ENCODE measurements around the gene AREL1.
A peak's percentile ranks its signal among the peaks of the same experiment; 100 is the strongest.

AREL1 gene

DNA sequence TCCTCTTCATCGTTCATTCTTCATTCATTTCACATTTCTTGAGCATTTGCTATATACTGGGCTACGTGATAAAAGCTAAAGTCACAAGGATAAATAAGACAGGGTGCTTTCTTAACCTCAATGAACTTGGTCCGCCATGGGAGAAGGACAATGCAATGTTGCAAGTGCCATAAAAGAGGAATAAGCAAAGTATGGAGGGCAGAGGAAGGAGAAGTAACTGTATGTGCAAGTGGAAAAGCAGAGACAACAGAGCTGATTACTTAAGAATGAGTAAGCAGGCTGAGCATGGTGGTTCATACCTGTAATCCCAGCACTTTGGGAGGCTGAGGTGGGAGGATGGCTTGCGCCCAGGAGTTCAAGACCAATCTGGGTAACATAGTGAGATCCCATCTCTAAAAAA is 14.4 kb downstream of the AREL1 start:
- H3K4me3 ChIP-seq (ENCODE audit: low read length), result no peak overlapping the region
- TF ChIP-seq, protein P1, sequence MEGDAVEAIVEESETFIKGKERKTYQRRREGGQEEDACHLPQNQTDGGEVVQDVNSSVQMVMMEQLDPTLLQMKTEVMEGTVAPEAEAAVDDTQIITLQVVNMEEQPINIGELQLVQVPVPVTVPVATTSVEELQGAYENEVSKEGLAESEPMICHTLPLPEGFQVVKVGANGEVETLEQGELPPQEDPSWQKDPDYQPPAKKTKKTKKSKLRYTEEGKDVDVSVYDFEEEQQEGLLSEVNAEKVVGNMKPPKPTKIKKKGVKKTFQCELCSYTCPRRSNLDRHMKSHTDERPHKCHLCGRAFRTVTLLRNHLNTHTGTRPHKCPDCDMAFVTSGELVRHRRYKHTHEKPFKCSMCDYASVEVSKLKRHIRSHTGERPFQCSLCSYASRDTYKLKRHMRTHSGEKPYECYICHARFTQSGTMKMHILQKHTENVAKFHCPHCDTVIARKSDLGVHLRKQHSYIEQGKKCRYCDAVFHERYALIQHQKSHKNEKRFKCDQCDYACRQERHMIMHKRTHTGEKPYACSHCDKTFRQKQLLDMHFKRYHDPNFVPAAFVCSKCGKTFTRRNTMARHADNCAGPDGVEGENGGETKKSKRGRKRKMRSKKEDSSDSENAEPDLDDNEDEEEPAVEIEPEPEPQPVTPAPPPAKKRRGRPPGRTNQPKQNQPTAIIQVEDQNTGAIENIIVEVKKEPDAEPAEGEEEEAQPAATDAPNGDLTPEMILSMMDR (conservative IDR thresholded peaks at IDR 0.05; ENCODE audit: low read length), result no peak
- DNase-seq (ENCODE audit: low read depth), result no peak

DNA sequence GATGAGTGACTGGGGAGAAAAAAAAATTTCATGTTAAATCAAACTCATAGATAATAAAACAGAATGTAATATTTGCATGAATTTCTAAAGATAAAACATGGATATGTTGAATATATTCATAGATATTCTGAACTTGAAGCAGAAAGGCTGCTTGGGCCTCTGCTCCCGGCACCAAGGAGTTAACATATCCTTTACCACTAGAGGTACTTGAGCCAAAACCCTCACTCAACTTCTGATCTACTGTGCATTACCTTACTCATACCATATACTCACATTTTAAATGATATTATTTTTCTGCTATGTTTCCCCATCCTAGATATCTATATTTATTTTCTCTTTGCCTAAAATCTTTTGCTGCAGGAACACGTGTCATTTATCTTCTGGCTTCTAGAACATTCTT is 14.9 kb downstream of the AREL1 start:
- DNase-seq (ENCODE audit: low read depth), result no peak
- H3K4me3 ChIP-seq (ENCODE audit: low read length), result no peak overlapping the region
- TF ChIP-seq, protein P1 (conservative IDR thresholded peaks at IDR 0.05; ENCODE audit: low read length), result no peak

DNA sequence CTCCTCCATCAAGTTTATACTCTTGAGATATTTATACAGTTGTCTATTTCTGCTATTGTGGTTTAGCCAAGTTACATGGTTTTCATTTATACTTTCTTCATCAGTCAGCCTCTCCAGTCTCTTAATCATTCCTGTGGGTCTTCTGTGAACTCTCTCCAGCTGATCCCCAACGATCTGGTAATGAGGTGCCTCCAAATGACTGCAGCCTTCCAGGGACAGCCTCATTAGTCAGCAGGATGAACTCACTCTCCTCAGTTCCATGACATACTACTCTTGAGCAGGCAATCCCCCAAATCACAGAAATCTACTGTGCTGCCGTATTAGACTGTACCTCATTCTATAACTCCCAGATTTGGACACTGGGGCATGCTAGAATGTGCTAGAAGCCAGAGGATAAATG is 15.3 kb downstream of the AREL1 start:
- H3K4me3 ChIP-seq (ENCODE audit: low read length), result no peak overlapping the region
- DNase-seq (ENCODE audit: low read depth), result peak; percentile 79
- TF ChIP-seq, protein P1 (conservative IDR thresholded peaks at IDR 0.05; ENCODE audit: low read length), result no peak

DNA sequence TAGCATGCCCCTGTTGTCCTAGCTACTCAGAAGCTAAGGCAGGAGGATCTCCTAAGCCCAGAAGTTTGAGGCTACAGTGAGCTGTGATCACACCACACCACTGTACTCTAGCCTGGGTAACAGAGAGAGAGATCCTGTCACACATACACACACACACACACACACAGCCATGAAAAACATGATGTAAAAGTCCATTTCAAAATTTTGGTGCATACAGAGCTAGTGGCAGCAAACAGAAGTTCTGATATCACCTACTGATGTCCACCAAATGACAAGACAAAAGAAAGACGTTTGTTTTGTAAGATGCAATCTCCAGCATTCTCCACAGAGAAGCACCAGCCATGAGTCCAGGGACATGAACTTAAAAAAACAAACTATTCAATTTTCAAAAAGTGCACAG is 15.9 kb downstream of the AREL1 start:
- no peak overlapping the region for H3K4me3 ChIP-seq (ENCODE audit: low read length)
- DNase-seq (ENCODE audit: low read depth), result peak; percentile 9
- TF ChIP-seq, protein P1 (conservative IDR thresholded peaks at IDR 0.05; ENCODE audit: low read length), result no peak

DNA sequence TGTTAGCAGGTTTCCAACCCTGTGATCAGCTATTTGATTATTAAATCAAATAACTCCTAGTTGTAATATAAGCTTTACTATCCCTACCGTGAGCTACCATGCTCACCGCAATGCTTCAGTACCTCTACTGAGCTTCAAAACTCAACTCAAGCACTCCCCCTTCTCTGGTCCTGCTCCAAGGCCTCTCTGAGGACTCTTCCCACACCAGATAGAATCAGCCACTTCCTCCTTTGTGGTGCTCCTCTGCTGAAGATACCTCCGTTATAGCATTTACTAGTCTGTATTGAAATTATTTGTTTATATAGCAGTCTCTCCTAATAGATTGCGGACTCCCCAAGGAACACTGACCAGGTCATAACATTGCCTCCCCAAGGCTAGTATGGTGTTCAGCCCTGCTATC is 17.5 kb downstream of the AREL1 start:
- TF ChIP-seq, protein P1 (conservative IDR thresholded peaks at IDR 0.05; ENCODE audit: low read length), result no peak
- DNase-seq (ENCODE audit: low read depth), result no peak
- H3K4me3 ChIP-seq (ENCODE audit: low read length), result no peak overlapping the region

DNA sequence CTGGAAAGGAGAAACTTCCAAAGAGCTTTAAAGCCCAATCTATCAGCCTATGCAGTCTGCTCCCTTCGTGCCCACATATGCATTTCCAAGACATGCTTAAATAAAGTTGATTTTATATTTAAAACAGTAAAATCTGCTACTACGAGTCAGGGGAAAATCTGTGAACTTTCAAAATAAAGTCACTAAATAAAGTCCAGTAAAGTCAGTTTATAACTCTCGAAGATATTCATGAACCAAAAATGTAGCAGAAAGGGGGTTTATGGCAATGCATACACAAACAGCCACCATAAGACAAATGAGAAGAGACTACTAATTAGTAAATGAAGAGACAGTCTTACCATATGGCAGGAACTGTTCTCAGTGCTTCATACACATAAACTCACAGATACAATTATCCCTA is 19.7 kb downstream of the AREL1 start:
- H3K4me3 ChIP-seq (ENCODE audit: low read length), result no peak overlapping the region
- TF ChIP-seq, protein P1 (conservative IDR thresholded peaks at IDR 0.05; ENCODE audit: low read length), result no peak
- no peak for DNase-seq (ENCODE audit: low read depth)

DNA sequence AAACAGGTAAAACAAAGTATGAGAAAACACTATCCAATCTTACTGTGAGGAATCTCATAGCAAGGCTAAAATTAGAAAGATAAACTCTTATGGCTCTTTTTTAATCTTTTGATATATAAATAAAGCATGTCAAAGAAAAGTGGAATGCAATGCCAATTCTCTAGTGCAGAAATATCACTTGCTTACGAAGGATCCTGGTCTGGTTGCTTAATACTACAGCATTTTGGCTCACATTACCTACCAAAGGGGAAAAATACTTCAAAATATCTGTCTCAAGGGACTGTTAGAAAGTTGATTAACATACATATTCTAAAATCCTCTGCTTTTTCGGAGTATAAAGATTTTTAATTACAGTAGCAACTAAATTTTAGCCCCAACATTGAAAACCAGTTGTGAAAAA is 21.4 kb downstream of the AREL1 start:
- H3K4me3 ChIP-seq (ENCODE audit: low read length), result no peak overlapping the region
- TF ChIP-seq, protein P1 (conservative IDR thresholded peaks at IDR 0.05; ENCODE audit: low read length), result no peak
- no peak for DNase-seq (ENCODE audit: low read depth)
